Right lobe of liver (tissue), 6 donors: ENCODE data around the gene KISS1R. TPM values are rescaled to one million over a fixed set of nuclear protein-coding genes. Genes with fewer than 3 reads are reported as not detected.

Experiments
- ATAC-seq, 4 donors: fragments of 200-7000 bp; cut with Tn5 transposase; one replicate each; pipeline ENCODE4 v1.9.1; 2020; ENCODE audit warnings: mild to moderate bottlenecking in 4 of 4, moderate library complexity in 4 of 4
- DNase-seq, 3 donors: peaks; one replicate each; pipeline ENCODE4 v3.0.0-alpha.2; 2020
- H3K27ac ChIP-seq, 3 donors: fragments of 200-600 bp; one replicate each; pipeline ENCODE4 v1.8.0; 2022
- H3K27me3 ChIP-seq, 2 donors: fragments of 200-600 bp; one replicate each; pipeline ENCODE4 v1.8.0; 2022
- H3K36me3 ChIP-seq, 4 donors: fragments of 200-600 bp; sonication (generic) in 1 of 4; one replicate each; pipeline versions ENCODE4 v1.5.1 to v1.8.0; 2017 to 2022; ENCODE audit warnings: control low read depth in 1 of 4
- H3K4me1 ChIP-seq, 4 donors: fragments of 200-600 bp; sonication (generic) in 1 of 4; one replicate each; pipeline versions ENCODE4 v1.5.1 to v1.8.0; 2017 to 2022; ENCODE audit warnings: control low read depth in 1 of 4
- H3K4me3 ChIP-seq, 3 donors: fragments of 200-600 bp; one replicate each; pipeline ENCODE4 v1.8.0; 2022
- H3K9me3 ChIP-seq, 4 donors: fragments of 200-600 bp; sonication (generic) in 1 of 4; one replicate each; pipeline versions ENCODE4 v1.5.1 to v1.8.0; 2017 to 2022; ENCODE audit warnings: control low read depth in 1 of 4
- CTCF ChIP-seq, 4 donors: fragments of 200-600 bp in 3 of 4; fragments of 450-650 bp in 1 of 4; IDR thresholded peaks; one replicate each; pipeline versions ENCODE4 v1.5.1 to v1.8.0; 2016 to 2022; ENCODE audit warnings: antibody characterized with exemption in 4 of 4, mild to moderate bottlenecking in 2 of 4
- POLR2A ChIP-seq: fragments of 450-650 bp; IDR thresholded peaks from one replicate; pipeline ENCODE4 v1.6.1; 2017; ENCODE audit warnings: antibody characterized with exemption, mild to moderate bottlenecking
- WGBS: methylation state at CpG from one replicate; pipeline ENCODE4 v1.1.6; 2018; ENCODE audit warnings: low coverage, low lambda C conversion rate; ENCODE audit not compliant: insufficient coverage; ENCODE audit errors: missing lambda C conversion rate; 5-methylcytosine and 5-hydroxymethylcytosine counted together
- intact Hi-C, 2 donors: fragments of 100-400 bp; cut with DNase I; formaldehyde crosslinking; loops; one replicate each; pipeline versions ENCODE4 v1.11.2 to v1.14.1; 2022
- total RNA-seq, 6 experiments: library from RNA; depleted of rRNA in 2 of 6; stranded (reverse); fragments of >200 nt in 2 of 6; fragmentation: NEBNext Ultra II Directional in 3 of 6; extraction: Animal tissue kit (Norgen Biotek cat#: 25700) in 3 of 6; gene quantifications; one replicate each; pipeline versions ENCODE4 v1.1.0 to v1.2.4, GENCODE V29; 2016 to 2023
- donor health status: DM: no; HTN: yes; CAD: no.
- donor health status: DM: no; HTN: no; CAD: no.
- donor health status: DM: no; HTN: no; CAD: no.
- donor health status: DM: no; HTN: yes; CAD: no.
- donor health status: DM: no; HTN: yes; CAD: no.

KISS1R gene
- total RNA-seq, 6 experiments from 2014 or later = 0.47 TPM; not detected in 5

GRCh38 chr19:881385-882071, 35.6 kb upstream of the KISS1R start:
- WGBS = no CpG with 5 or more reads among the region's 34 CpGs
- intact Hi-C loops = no loop called here
- H3K4me3 ChIP-seq = no peak overlapping the region
- ATAC-seq (no peak), DNase-seq (no peak)
- H3K27me3 ChIP-seq = no peaks in the 10 kb centered on the region
- TF ChIP-seq CTCF (IDR thresholded peaks at IDR 0.05) (no peak), POLR2A (no peak)
- no peak overlapping the region for H3K27ac ChIP-seq
- no peaks in the 10 kb centered on the region for H3K9me3 ChIP-seq
- H3K4me1 ChIP-seq = no peaks in the 10 kb centered on the region
- H3K36me3 ChIP-seq = peaks cover 0 to 12% (median 1%) of the 10 kb centered on the region in 4 donors

- no peaks in the 10 kb centered on the region for H3K4me1 ChIP-seq
- peaks cover 0 to 12% (median 1%) of the 10 kb centered on the region in 4 donors for H3K36me3 ChIP-seq
- WGBS = 92% methylated on average over 8 of the region's 30 CpGs
- DNase-seq = no peak
- H3K27ac ChIP-seq = no peak overlapping the region
- H3K4me3 ChIP-seq = no peak overlapping the region
- TF ChIP-seq CTCF (IDR thresholded peaks at IDR 0.05) (no peak), POLR2A (no peak)
- intact Hi-C loops = no loop called here
- no peak for ATAC-seq
- no peaks in the 10 kb centered on the region for H3K9me3 ChIP-seq
- H3K27me3 ChIP-seq = no peaks in the 10 kb centered on the region
Measured at GRCh38 chr19:882871-883497, 34.1 kb upstream of the KISS1R start.

- Histone ChIP-seq H3K27me3 (no peaks in the 10 kb centered on the region), H3K36me3 (peaks cover 0 to 12% (median 1%) of the 10 kb centered on the region in 4 donors), H3K4me1 (no peaks in the 10 kb centered on the region), H3K27ac (no peak overlapping the region), H3K4me3 (no peak overlapping the region), H3K9me3 (no peaks in the 10 kb centered on the region)
- ATAC-seq (peak in 2 of 4 donors; percentile 6 to 28), DNase-seq (no peak)
- intact Hi-C loops = no loop called here
- no peak for TF ChIP-seq CTCF (IDR thresholded peaks at IDR 0.05)
- no peak for TF ChIP-seq POLR2A
- 88% methylated on average over 3 of the region's 22 CpGs for WGBS
Measured at GRCh38 chr19:883661-884211, 33.4 kb upstream of the KISS1R start.

GRCh38 chr19:884420-885211, 32.5 kb upstream of the KISS1R start:
- 100% methylated on average over 3 of the region's 51 CpGs for WGBS
- no peak overlapping the region for H3K27ac ChIP-seq
- TF ChIP-seq POLR2A (no peak), CTCF (IDR thresholded peaks at IDR 0.05) (no peak)
- peaks cover 0 to 12% (median 2%) of the 10 kb centered on the region in 4 donors for H3K36me3 ChIP-seq
- H3K27me3 ChIP-seq = no peaks in the 10 kb centered on the region
- no peak for DNase-seq
- H3K4me1 ChIP-seq = no peaks in the 10 kb centered on the region
- intact Hi-C loops = no loop called here
- H3K9me3 ChIP-seq = no peaks in the 10 kb centered on the region
- no peak overlapping the region for H3K4me3 ChIP-seq
- no peak for ATAC-seq
